Measurements from ENCODE around the gene MX1.

The MX1 gene

DNA sequence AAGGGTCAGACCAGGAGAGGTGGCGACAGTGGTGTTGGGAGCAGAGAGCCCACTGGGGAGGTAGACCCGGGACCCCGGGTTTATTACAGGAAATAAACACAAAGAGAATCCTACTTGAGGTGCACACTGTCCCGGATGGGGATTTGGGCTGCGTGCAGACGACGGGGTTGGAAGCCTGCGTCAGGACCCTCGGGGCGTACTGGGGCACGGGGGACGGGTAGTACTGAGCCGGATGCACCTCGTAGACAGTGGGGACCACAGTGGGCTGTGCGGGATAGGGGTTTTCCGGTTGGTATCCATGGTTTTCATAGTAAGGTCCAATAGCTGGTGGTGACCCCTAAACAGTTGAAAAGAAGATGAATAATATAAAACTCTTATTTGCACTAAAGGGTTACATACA, 68.2 kb downstream of the MX1 start:
- DNase-seq = no peak

DNA sequence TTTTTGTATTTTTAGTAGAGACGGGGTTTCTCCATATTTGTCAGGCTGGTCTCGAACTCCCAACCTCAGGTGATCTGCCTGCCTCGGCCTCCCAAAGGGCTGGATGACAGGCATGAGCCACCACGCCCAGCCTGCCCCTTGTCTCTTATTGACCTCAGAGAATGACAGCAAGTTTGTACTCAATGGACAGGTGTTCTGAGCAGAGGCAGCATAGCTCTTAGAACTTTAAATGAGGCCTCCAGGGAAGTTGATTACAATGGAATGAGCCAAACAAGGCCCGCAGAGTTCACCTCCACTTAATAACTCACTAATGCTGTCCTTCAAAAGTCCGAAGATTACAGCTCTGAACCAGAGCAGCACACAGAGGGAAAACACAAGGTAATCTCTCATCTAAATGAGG, 71.0 kb downstream of the MX1 start:
- no peak for DNase-seq

DNA sequence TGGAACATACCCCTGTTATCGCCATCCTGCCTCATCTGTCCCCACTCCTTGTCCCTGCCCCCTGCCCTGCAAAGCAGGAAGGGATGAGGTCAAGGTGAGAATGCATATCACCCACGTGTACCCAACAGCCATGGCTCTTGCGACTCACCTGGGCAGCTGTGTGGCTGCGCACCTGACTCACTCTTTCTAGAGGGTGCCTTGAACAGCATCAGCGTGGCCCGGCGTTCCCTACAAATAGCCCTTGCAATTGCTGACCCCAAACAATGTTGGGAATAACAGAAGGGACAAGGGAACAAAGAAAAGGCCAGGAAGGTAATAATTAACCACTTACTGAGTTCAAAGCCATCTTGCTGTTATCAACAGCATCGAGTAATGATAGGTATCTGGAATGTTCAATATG, 71.7 kb downstream of the MX1 start:
- no peak for DNase-seq

DNA sequence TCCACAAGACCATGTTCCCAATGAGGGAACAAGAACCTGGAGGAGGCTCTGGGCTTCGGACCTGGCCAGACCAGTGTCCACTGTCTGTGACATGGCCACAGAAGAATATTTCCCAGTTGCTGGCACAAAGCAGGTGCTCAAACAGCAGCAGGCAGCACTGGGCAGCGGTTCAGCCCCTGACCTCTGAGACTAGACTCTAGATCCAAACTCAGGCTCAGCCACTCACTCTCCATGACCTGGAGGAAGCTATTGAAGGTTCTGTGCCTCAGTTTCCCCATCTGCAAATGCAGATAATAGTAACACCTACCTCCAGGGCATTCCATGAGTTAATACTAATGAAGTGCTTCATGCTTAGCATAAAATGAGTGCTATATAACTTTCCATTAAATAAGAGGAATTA, 73.9 kb downstream of the MX1 start:
- no peak for DNase-seq

DNA sequence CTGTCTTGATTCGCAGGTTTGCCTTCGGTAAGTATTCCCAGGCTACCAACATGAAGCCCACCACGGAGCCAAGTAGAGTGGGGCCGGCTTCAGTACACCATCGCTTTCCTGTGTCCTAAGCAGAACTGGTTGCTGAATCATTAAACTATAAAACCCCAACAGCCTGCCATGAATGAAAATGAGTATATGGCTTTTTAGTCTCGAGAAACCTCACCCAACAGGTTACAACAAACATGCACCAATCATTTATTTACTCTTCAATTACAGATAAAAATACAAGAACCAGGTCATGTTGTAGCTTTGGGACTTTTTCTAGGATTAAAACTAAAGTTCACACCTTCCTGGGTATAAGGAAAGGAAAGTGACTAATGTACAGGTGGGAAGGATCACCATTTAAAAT, 74.3 kb downstream of the MX1 start:
- DNase-seq = no peak

DNA sequence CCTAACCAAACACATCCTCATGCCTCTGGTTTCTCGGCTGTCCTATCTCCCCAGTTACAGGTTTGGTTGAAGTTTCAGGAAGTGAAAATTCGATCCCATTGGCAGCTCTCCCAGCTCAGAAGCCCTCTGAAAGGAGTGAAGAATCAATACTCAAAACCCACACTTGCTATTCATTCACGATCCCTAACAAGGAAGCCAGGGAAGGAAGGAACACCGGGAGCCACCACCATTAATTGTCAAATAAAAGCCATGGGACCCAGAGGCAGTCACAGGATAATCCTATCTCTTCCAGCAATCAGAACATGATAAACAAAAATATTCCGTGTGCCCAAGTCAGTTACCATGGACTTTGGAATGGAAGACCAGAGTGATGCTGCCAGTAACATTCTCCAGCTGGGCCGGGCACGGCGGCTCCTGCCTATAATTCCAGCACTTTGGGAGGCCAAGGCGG, 74.9 kb downstream of the MX1 start:
- no peak for DNase-seq

DNA sequence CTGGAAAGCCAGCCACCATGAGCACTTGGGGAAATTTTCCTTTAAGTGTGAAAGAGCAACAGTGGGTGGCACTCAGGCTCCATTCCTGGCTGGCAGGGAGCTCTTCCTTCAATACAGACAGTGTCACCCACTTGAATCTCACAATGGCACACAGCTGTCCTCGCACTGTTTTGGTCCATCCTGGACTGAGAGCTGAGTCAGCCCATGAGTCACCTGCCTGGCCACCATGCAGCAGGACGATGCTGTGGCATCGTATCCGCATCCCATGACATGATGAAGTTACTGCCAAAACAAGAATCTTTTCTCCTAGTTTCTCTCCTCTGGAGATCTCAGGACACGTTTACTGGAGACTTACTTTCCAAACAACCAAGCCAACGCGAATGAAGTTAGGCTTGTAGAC, 75.9 kb downstream of the MX1 start:
- no peak for DNase-seq

DNA sequence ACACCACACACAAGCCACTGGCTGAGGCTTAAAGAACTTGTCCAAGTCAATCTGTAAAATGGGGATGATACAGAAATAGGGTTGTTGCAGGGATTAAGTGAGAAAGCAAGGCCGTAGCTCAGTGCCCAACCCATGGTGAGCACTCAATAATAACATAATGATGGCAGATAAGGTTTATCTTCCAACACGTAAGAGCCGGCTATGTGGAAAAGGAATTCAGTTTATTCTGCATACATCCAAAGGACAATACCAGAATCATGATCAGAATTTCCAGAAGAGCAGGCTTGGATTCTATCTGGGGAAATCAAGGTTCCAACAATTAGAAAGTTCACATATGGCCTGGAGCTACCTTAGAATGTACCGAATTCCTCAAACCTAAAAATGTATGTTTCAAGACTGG, 77.3 kb downstream of the MX1 start:
- no peak for DNase-seq

DNA sequence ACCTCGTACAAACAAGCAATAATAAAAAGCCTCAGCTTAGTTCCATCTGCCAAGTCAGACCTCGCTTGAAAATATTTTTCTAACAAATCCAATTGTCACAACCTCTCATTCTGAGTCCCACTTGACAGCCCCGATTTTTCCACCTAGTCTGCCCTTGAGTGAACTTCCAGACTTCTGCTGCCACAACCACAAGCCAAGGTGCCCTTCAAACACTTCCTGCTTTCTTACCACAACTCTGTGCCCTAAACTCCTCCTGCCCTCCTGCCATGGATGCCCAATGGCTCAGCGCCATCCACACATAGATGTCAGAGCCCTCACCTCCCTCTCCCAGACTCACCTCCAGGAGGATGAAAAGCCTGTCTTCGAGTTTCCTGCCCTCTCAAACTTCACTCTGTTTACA, 78.0 kb downstream of the MX1 start:
- DNase-seq = no peak

DNA sequence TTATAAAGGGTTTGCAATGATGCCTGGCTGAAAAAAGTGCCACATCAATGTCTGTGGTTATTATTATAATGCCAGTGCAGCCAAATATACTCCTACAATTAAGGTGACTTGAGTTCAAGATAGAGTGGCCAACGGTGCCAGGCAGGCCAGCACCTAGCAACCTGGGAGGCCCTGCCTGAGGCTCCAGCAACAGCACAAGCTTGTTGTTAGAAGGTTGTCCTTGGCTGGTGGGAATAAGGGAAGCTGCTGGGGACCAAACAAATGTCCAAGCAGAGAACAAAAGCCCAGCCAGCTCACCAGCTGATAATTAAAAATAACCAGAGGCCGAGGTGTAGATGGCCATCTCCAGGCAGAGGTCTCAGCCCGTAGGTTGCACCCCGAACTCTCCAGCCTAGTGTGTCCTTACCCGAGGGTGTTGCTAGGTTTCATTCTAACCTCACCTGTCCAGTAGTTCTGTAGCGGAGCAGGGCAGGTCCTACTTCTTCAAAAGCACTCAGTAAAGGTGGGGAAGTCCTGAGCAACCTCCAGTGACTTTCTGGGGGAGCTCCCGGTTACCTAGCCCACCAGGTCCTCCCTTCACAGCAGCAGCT, 80.1 kb downstream of the MX1 start:
- no peak for DNase-seq

DNA sequence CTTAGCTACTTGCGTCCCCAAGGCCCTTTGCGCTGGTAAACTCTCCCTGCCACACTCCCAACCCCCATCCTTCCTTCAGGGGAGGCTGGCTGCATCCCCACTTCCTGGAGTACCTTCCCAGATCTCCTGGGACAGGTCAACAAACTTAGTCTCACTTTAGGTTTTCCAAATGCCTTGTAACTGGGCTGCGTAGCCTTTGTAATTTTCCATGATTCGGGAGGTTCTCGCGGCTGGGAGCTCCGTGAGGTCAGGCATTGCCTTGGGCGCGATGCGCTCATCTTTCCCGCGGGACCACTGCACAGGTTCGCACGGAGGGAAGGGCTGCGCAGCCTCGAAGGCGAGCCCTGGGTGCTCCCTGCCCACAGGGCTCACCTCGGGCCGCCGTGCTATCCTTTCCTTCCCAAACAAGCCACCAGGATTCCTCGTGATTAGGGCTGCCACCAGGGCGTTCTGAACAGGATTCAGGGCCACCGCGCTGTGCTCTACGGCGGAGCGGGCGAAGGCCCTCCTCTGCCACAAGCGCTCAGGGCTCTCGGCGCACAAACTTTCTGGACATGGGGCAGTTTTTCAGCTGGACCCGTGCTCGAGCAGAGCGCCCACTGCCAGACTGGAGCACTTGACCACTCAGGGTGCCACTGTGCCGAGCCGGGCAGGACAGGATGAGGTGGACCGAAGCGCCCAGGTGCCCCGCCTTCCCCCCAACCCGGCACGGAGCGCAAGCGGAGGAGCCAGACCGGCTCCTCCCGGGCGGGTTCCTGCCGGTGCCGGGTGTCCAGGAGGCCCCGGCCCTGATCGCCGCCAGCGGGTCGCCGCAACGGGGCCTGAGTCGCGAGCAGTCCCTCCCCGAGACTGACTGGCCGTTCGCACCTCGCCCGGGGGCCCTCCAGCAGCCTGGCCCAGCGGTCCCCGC, 80.8 kb downstream of the MX1 start:
- no peak for DNase-seq

DNA sequence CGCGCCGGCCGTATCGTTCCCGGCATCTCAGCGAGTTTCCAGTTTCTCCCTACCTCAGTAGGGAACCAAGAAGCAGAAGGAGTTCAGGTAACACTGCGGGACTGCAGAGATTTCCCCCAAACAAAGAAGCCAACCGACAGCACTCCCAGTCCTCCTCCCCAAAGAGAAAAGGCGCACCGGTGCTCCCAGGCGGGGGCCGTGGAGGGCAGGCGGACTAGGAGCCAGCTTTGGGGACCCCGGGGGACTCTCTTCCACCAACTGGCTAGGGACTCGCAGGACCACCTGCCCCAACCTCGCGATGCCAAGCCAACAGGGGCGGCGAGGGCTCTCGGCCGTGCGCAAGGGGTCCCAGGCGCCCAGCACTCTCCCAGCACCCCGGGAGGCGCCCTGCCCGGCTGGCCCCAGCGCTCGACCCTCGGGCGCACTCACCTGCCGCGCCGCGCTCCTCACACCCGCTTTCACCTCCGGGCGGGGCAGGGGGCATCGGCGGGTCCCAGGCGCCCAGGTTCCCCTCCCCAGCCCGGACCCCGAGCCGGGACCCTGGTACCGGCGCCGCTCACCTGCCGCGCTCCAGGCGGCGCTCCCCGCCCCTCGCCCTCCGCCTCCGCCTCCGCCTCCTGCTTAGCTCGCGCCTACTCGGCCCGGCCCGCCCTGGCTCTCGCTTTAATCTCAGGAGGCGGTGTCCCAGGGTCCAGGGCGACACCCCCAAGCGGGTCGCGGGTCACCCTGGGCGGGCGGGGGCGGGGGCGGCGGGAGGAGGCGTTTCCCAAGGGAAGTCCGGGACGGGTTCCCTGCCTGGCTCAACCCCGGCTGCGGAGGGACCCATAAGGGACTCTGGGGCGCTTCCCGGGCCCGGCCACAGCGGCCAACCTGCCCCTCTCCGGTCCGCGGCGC, 81.7 kb downstream of the MX1 start, which contains the start of gene TMPRSS2:
TMPRSS2 (minus strand) TSS at position 638 of the 894 bp plus-strand sequence. CDS start 10,025 bp downstream, outside the sequence.
- no peak for DNase-seq

DNA sequence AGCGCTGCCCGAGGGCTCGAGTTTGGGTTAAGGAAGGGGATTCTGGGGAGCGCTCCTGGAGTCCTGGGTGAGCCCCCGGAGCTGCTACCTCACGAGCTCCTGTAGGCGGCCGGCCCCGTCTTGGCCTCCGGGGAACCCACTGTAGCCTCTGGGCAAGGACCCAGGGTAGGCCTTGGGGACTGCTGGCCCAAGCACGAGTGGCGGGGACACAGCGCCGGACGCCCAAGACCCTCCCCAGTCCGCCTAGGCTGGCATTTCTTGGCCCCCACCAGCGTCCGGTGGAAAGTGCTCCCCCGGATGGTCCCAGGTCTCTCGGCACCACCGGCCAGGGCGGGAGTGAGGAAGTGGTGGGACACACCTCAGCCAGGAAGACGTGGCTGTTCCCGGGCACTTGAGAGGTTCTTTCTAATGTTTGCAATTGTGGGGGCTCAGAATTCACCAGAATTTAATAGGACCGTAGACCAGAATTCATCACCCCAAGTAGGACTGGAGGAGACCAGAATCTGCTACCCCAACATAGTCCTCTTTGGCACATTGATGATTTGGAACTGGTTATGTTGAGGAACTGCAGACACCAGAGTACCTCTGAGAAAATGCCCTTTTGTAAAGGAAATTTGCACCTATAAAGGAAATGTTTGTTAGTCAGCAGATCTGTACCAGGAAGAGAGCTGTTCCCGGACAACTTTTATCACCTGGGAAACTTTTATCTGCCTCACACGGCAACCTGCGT, 82.5 kb downstream of the MX1 start:
- no peak for DNase-seq

Data from NCI-H226 (cell line).